Loucy (cell line): ENCODE measurements around the gene PCBP3.

Experiments used
- CTCF ChIP-seq: fragments of 200-600 bp; sonication (generic); conservative IDR thresholded peaks from 2 replicates; pipeline ENCODE4 v1.5.1; 2014; ENCODE audit warnings: mild to moderate bottlenecking, antibody characterized with exemption, low read length
- EZH2phosphoT487 ChIP-seq: fragments of 200-600 bp; IDR thresholded peaks from 2 replicates; pipeline ENCODE4 v1.6.1; 2018; ENCODE audit warnings: antibody characterized with exemption, mild to moderate bottlenecking, moderate library complexity, borderline replicate concordance

GRCh38 chr21:45792682-45793383 lies 149.3 kb downstream of the PCBP3 start:
- TF ChIP-seq CTCF: no peak
- no peak for TF ChIP-seq EZH2phosphoT487
